A549 (cell line): ENCODE measurements around the gene LPIN3. TPM values are rescaled to one million over a fixed set of nuclear protein-coding genes. Genes with fewer than 3 reads are reported as not detected.
A peak's percentile ranks its signal among the peaks of the same experiment; 100 is the strongest.
"Not testable (repeated sequence)": the region's sequence is repeated elsewhere in the genome, so short reads cannot be mapped to it uniquely, and the experiment has no call there.

ENCODE experiments used
- ATAC-seq, 2 experiments: fragments of 200-7000 bp in 1 of 2; fragments of >200 bp in 1 of 2; cut with Nextera tagmentation in 1 of 2; cut with Tn5 transposase in 1 of 2; 3 replicates each; pipeline versions ENCODE4 v1.8.0 to v1.9.1; 2018 to 2020; ENCODE audit warnings: mild to moderate bottlenecking in 1 of 2, moderate library complexity in 1 of 2
- CTCF ChIA-PET: fragments of 300-600 bp; sonication (Branson Sonifier 250); formaldehyde crosslinking; extraction: SDS; loops from one replicate; lab custom pipeline; 2021; ENCODE audit warnings: antibody characterized with exemption, inconsistent platforms; lab: Yijun Ruan, JAX
- POLR2A ChIA-PET: fragments of 350-600 bp; formaldehyde crosslinking; extraction: SDS; loops from one replicate; lab custom pipeline; 2021; ENCODE audit warnings: antibody characterized with exemption, inconsistent platforms; lab: Yijun Ruan, JAX
- DNase-seq, 2 experiments: peaks; one replicate each; pipeline versions ENCODE4 v3.0.0 to v3.0.0-alpha.2; 2011 to 2016; ENCODE audit warnings: low read depth in 1 of 2, low spot score in 1 of 2
- FAIRE-seq: peaks from 2 replicates; lab custom pipeline; 2011; peaks lifted over from hg19 to GRCh38; lab: Jason Lieb, UNC
- H3K27ac ChIP-seq, 2 experiments: fragments of >200 bp; sonication (Bioruptor Twin); formaldehyde crosslinking; 3 replicates each; pipeline ENCODE4 v1.5.1; 2016 to 2017
- H3K4me1 ChIP-seq: fragments of >200 bp; sonication (Bioruptor Twin); formaldehyde crosslinking; 3 replicates; pipeline ENCODE4 v1.6.1; 2016
- H3K4me2 ChIP-seq: fragments of >200 bp; sonication (Bioruptor Twin); formaldehyde crosslinking; 3 replicates; pipeline ENCODE4 v1.6.1; 2016
- H3K4me3 ChIP-seq: fragments of >200 bp; sonication (Bioruptor Twin); formaldehyde crosslinking; 3 replicates; pipeline ENCODE4 v1.5.1; 2016
- H3K9me3 ChIP-seq: fragments of >200 bp; sonication (Bioruptor Twin); formaldehyde crosslinking; 3 replicates; pipeline ENCODE4 v1.6.1; 2016
- ATOH8 ChIP-seq: fragments of 250-450 bp; sonication (Bioruptor Pico); IDR thresholded peaks from 2 replicates; pipeline ENCODE4 v1.5.0; 2020; ENCODE audit warnings: low read depth, mild to moderate bottlenecking, moderate library complexity
- BHLHE40 ChIP-seq: IDR thresholded peaks from 2 replicates; pipeline ENCODE4 v1.6.1; 2012; ENCODE audit warnings: low read depth, low read length, inconsistent platforms
- CEBPB ChIP-seq, 2 experiments: fragments of >200 bp in 1 of 2; sonication (Bioruptor Twin) in 1 of 2; formaldehyde crosslinking in 1 of 2; IDR thresholded peaks; 2 replicates each; pipeline ENCODE4 v1.6.1; 2012 to 2016
- CHD4 ChIP-seq: fragments of 200-600 bp; sonication (generic); IDR thresholded peaks from 2 replicates; pipeline ENCODE4 v1.6.1; 2016; ENCODE audit warnings: antibody characterized with exemption, mild to moderate bottlenecking, borderline replicate concordance
- E2F6 ChIP-seq: IDR thresholded peaks from 2 replicates; pipeline ENCODE4 v1.6.1; 2012; ENCODE audit warnings: low read depth, borderline replicate concordance
- ELK1 ChIP-seq: fragments of 150-350 bp; IDR thresholded peaks from 2 replicates; pipeline ENCODE4 v1.6.1; 2014; ENCODE audit warnings: low read depth, mild to moderate bottlenecking, low read length
- FOSL2 ChIP-seq, 2 experiments: fragments of 450-650 bp in 1 of 2; fragments of >200 bp in 1 of 2; sonication (Bioruptor Twin) in 1 of 2; formaldehyde crosslinking; IDR thresholded peaks; 2 replicates each; pipeline versions ENCODE4 v1.5.0 to v1.6.1; 2016 to 2020; ENCODE audit warnings: mild to moderate bottlenecking in 1 of 2, moderate library complexity in 1 of 2
- FOXS1 ChIP-seq: fragments of 250-450 bp; sonication (Bioruptor Pico); IDR thresholded peaks from 2 replicates; pipeline ENCODE4 v1.5.0; 2020; ENCODE audit warnings: mild to moderate bottlenecking, moderate library complexity
- HDAC2 ChIP-seq: fragments of 200-600 bp; sonication (generic); IDR thresholded peaks from 2 replicates; pipeline ENCODE4 v1.6.1; 2016
- HES2 ChIP-seq: fragments of >200 bp; sonication (Bioruptor Twin); formaldehyde crosslinking; IDR thresholded peaks from 2 replicates; pipeline ENCODE4 v1.6.1; 2016
- JUN ChIP-seq, 2 experiments: fragments of >200 bp; sonication (Bioruptor Twin); formaldehyde crosslinking; IDR thresholded peaks; 2 replicates in 1 of 2; 3 replicates in 1 of 2; pipeline ENCODE4 v1.6.1; 2016 to 2017
- MAFK ChIP-seq: fragments of 450-650 bp; IDR thresholded peaks from 2 replicates; pipeline ENCODE4 v1.6.1; 2014; ENCODE audit not compliant: partially characterized antibody
- MAZ ChIP-seq: fragments of 150-350 bp; IDR thresholded peaks from 2 replicates; pipeline ENCODE4 v1.6.1; 2014; ENCODE audit warnings: antibody characterized with exemption, low read depth, low read length, borderline replicate concordance
- MYC ChIP-seq: IDR thresholded peaks from 2 replicates; pipeline ENCODE4 v1.6.1; 2012; ENCODE audit warnings: mild to moderate bottlenecking, inconsistent platforms, low read length, improper control_type of control experiment, borderline replicate concordance
- PHF8 ChIP-seq: fragments of 200-600 bp; sonication (generic); IDR thresholded peaks from 2 replicates; pipeline ENCODE4 v1.6.1; 2016; ENCODE audit warnings: low read depth, mild to moderate bottlenecking, antibody characterized with exemption, moderate library complexity, borderline replicate concordance
- RARB ChIP-seq: fragments of 250-450 bp; sonication (Bioruptor Pico); IDR thresholded peaks from 2 replicates; pipeline ENCODE4 v1.8.0; 2021; ENCODE audit warnings: mild to moderate bottlenecking, moderate library complexity
- SREBF2 ChIP-seq: fragments of 450-650 bp; IDR thresholded peaks from 2 replicates; pipeline ENCODE4 v1.6.1; 2014; ENCODE audit warnings: mild to moderate bottlenecking, moderate library complexity
- ZSCAN20 ChIP-seq: fragments of 250-450 bp; sonication (Bioruptor Pico); IDR thresholded peaks from 2 replicates; pipeline ENCODE4 v1.8.0; 2022; ENCODE audit warnings: mild to moderate bottlenecking, moderate library complexity
- WGBS: methylation state at CpG from one replicate; pipeline ENCODE4 v1.1.6; 2017; ENCODE audit errors: missing lambda C conversion rate; 5-methylcytosine and 5-hydroxymethylcytosine counted together
- polyA plus RNA-seq, 4 experiments: library from polyadenylated mRNA; depleted of rRNA in 3 of 4; stranded (reverse); fragments of >200 nt; fragmentation: RNase III in 1 of 4; extraction: RNeasy Plus Mini Kit Qiagen cat#74134 plus additional on column Dnase treatment in 1 of 4; gene quantifications; 2 replicates in 3 of 4; 3 replicates in 1 of 4; pipeline ENCODE4 v1.2.3, GENCODE V29; 2011 to 2017

LPIN3 gene
- polyA plus RNA-seq, 2 of the 4 experiments (the other 2 are of a cell fraction), result 6.3 to 14.4 TPM

GRCh38 chr20:41308290-41308711, 32.3 kb upstream of the LPIN3 start (continued):
- TF ChIP-seq RARB (CRISPR knock-in tag), result no peak

GRCh38 chr20:41308726-41309413, 31.8 kb upstream of the LPIN3 start:
- 50% methylated on average over 3 of the region's 3 CpGs for WGBS
- CTCF ChIA-PET, result interaction anchor here (0.7 to 1.5 kb wide), 4 partner anchors 10 to 136 kb away, joined by 3 read pairs; no protein-coding TSS in a partner anchor
- no peaks in the 10 kb centered on the region for H3K9me3 ChIP-seq
- no peak overlapping the region for H3K4me2 ChIP-seq
- no peaks in the 10 kb centered on the region for H3K4me1 ChIP-seq
- ATAC-seq (no peak), FAIRE-seq (no peak), DNase-seq (no peak)
- TF ChIP-seq MAFK (no peak), PHF8 (no peak), FOXS1 (CRISPR knock-in tag) (no peak), CHD4 (no peak), FOSL2 (IDR thresholded peaks at IDR 0.05) (no peak), FOSL2 (CRISPR knock-in tag; IDR thresholded peaks at IDR 0.05) (no peak), HDAC2 (no peak), E2F6 (no peak), JUN (IDR thresholded peaks at IDR 0.05) (no peak), MYC (no peak), SREBF2 (no peak)
- H3K4me3 ChIP-seq, result no peak overlapping the region
- POLR2A ChIA-PET, result no interaction called here
- no peak overlapping the region for H3K27ac ChIP-seq

GRCh38 chr20:41309817-41310216, 30.8 kb upstream of the LPIN3 start:
- TF ChIP-seq CEBPB (IDR thresholded peaks at IDR 0.05) (no peak), BHLHE40 (no peak), MAZ (no peak), ZSCAN20 (no peak), HES2 (no peak), ATOH8 (CRISPR knock-in tag) (no peak), MAFK (no peak), ELK1 (no peak)
- TF ChIP-seq, all 56 proteins: peak for 0
- H3K9me3 ChIP-seq, result no peaks in the 10 kb centered on the region
- no peak overlapping the region for H3K27ac ChIP-seq
- no peaks in the 10 kb centered on the region for H3K4me1 ChIP-seq
- ATAC-seq (no peak), FAIRE-seq (no peak), DNase-seq (no peak)
- CTCF ChIA-PET, result interaction anchor here (0.6 to 1.7 kb wide), 4 partner anchors 30 to 175 kb away, joined by 3 to 6 read pairs (median 4); no protein-coding TSS in a partner anchor
- no peak overlapping the region for H3K4me2 ChIP-seq
- WGBS, result 78% methylated on average over 2 of the region's 2 CpGs
- no peak overlapping the region for H3K4me3 ChIP-seq
- POLR2A ChIA-PET, result no interaction called here

- CTCF ChIA-PET, result interaction anchor here (1.1 to 1.6 kb wide), 3 partner anchors 10 to 80 kb away, joined by 3 to 11 read pairs (median 6); no protein-coding TSS in a partner anchor
Observed at GRCh38 chr20:41312009-41312408, 28.6 kb upstream of the LPIN3 start.

More at GRCh38 chr20:41312009-41312408, 28.6 kb upstream of the LPIN3 start:
- DNase-seq, H3K4me3 ChIP-seq, H3K27ac ChIP-seq, H3K4me1 ChIP-seq, POLR2A ChIA-PET, H3K9me3 ChIP-seq, FAIRE-seq, ATAC-seq, H3K4me2 ChIP-seq: not testable (repeated sequence)
- 71% methylated on average over 6 of the region's 6 CpGs for WGBS
- peak; percentile 33 for TF ChIP-seq MAFK
